Measurements from ENCODE around the gene AXIN2.

DNA sequence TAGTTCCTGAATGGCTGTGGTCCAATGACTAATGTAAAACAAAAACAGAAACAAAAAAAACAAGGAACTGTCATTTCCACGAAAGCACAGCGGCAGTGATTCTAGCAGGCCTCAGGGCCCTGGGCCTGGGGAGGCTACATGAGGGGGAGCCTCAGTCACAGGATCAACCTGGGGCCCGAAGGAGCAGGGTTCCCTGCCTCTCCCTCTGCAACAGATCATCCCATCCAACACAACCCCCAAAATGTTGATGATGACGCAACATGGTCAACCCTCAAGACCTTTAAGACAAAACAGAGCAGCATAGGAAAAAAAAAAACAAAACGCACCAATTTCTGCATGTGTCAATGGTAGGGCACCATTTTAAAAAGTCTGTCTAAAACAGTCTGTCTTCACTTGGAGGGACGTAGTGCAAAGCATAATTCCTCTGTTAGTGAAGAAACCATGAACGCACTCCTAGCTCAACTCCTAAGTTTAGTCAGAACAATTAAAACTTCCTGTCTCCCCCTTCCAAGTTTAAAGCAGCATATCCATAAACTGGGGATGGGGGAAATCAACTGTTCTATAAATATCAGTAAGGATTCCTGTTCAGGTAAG, 32.3 kb downstream of the AXIN2 start:
- TF ChIP-seq POLR2A (IDR thresholded peaks at IDR 0.05) = no peak
- TF ChIP-seq, protein P1, sequence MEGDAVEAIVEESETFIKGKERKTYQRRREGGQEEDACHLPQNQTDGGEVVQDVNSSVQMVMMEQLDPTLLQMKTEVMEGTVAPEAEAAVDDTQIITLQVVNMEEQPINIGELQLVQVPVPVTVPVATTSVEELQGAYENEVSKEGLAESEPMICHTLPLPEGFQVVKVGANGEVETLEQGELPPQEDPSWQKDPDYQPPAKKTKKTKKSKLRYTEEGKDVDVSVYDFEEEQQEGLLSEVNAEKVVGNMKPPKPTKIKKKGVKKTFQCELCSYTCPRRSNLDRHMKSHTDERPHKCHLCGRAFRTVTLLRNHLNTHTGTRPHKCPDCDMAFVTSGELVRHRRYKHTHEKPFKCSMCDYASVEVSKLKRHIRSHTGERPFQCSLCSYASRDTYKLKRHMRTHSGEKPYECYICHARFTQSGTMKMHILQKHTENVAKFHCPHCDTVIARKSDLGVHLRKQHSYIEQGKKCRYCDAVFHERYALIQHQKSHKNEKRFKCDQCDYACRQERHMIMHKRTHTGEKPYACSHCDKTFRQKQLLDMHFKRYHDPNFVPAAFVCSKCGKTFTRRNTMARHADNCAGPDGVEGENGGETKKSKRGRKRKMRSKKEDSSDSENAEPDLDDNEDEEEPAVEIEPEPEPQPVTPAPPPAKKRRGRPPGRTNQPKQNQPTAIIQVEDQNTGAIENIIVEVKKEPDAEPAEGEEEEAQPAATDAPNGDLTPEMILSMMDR (IDR thresholded peaks at IDR 0.05) = no peak
